Glutamatergic neuron (in vitro differentiated cells): Measurements from ENCODE around the gene F10. TPM values are rescaled to one million over a fixed set of nuclear protein-coding genes. Genes with fewer than 3 reads are reported as not detected.

ENCODE experiments used
- DNase-seq: peaks from one replicate; pipeline ENCODE4 v3.0.0; 2022
- H3K27ac Mint-ChIP-seq: one replicate; pipeline ENCODE4 v1.8.0; 2020; ENCODE audit warnings: mild to moderate bottlenecking, mixed read lengths, inconsistent platforms; ENCODE audit not compliant: unreplicated experiment
- H3K27me3 Mint-ChIP-seq: one replicate; pipeline ENCODE4 v1.8.0; 2020; ENCODE audit warnings: mild to moderate bottlenecking, moderate library complexity, mixed read lengths, inconsistent platforms; ENCODE audit not compliant: unreplicated experiment
- H3K36me3 Mint-ChIP-seq: one replicate; pipeline ENCODE4 v1.8.0; 2020; ENCODE audit warnings: mild to moderate bottlenecking, mixed read lengths, inconsistent platforms; ENCODE audit not compliant: unreplicated experiment
- H3K4me1 Mint-ChIP-seq: one replicate; pipeline ENCODE4 v1.8.0; 2020; ENCODE audit warnings: mild to moderate bottlenecking, low read depth, mixed read lengths, inconsistent platforms; ENCODE audit not compliant: unreplicated experiment
- H3K4me3 Mint-ChIP-seq: one replicate; pipeline ENCODE4 v1.8.0; 2020; ENCODE audit warnings: mild to moderate bottlenecking, mixed read lengths, inconsistent platforms; ENCODE audit not compliant: unreplicated experiment
- H3K9me3 Mint-ChIP-seq: one replicate; pipeline ENCODE4 v1.8.0; 2020; ENCODE audit warnings: mild to moderate bottlenecking, moderate library complexity, mixed read lengths, inconsistent platforms; ENCODE audit not compliant: unreplicated experiment
- total RNA-seq: library from RNA; stranded (reverse); fragmentation: NEBNext Ultra II Directional; extraction: Animal tissue kit (Norgen Biotek cat#: 25700); gene quantifications from one replicate; pipeline ENCODE4 v1.2.1, GENCODE V29; 2021; ENCODE audit not compliant: unreplicated experiment
- TF ChIP-seq, protein P1 (sequence below): fragments of 200-600 bp; sonication (generic); IDR thresholded peaks from one replicate; pipeline ENCODE4 v1.5.0; 2021; ENCODE audit not compliant: partially characterized antibody, unreplicated experiment

The F10 gene
- total RNA-seq, 1 donor from 2014 or later, result 0.74 TPM

DNA sequence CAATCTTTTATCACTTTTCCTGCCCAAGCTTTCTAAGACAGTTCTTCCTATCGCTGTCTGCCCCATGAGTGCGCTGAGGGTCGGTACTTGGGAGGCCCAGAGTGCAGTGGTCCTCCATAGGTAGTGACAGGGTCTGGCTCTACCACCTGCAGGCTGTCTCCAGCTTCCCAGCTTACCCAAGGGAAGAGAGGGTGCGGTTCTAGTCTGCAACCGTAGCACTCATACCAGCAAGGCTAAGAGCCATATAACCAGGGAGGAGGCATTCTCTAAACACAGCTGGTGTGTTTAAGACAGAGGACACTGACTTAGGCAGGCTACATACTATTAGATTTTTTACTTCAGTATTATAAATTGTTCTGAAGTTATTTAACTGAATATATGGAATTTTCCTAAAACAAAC is 44.1 kb downstream of the F10 start:
- TF ChIP-seq, protein P1, sequence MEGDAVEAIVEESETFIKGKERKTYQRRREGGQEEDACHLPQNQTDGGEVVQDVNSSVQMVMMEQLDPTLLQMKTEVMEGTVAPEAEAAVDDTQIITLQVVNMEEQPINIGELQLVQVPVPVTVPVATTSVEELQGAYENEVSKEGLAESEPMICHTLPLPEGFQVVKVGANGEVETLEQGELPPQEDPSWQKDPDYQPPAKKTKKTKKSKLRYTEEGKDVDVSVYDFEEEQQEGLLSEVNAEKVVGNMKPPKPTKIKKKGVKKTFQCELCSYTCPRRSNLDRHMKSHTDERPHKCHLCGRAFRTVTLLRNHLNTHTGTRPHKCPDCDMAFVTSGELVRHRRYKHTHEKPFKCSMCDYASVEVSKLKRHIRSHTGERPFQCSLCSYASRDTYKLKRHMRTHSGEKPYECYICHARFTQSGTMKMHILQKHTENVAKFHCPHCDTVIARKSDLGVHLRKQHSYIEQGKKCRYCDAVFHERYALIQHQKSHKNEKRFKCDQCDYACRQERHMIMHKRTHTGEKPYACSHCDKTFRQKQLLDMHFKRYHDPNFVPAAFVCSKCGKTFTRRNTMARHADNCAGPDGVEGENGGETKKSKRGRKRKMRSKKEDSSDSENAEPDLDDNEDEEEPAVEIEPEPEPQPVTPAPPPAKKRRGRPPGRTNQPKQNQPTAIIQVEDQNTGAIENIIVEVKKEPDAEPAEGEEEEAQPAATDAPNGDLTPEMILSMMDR, result no peak
- Mint-ChIP-seq H3K9me3 (no peaks in the 10 kb centered on the region), H3K4me3 (no peak overlapping the region), H3K27ac (no peak overlapping the region), H3K27me3 (peaks cover 12% of the 10 kb centered on the region), H3K36me3 (no peaks in the 10 kb centered on the region), H3K4me1 (peaks cover 8% of the 10 kb centered on the region)
- no peak for DNase-seq

DNA sequence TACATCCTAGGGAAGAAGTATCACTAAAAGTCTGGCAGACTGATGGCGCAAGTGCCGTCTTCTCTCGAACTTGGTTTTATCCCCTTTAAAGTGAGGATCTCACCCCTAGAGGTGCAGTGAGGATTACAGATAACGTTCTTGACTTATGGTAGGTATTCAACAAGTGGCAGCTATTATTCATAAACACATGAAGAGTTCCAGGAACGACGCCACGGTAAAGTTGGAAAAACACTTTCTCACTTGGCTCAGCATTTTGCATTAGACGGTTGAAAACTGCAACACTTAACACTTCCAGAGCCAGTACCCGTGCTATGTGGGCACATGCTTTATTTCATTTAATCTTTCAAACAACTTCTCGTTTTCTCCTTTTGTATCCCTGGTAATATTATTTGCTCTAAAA is 44.6 kb downstream of the F10 start:
- no peak for DNase-seq
- Mint-ChIP-seq H3K9me3 (no peaks in the 10 kb centered on the region), H3K27ac (no peak overlapping the region), H3K4me3 (no peak overlapping the region), H3K4me1 (peaks cover 8% of the 10 kb centered on the region), H3K36me3 (no peaks in the 10 kb centered on the region), H3K27me3 (peaks cover 12% of the 10 kb centered on the region)
- TF ChIP-seq, protein P1, result no peak

DNA sequence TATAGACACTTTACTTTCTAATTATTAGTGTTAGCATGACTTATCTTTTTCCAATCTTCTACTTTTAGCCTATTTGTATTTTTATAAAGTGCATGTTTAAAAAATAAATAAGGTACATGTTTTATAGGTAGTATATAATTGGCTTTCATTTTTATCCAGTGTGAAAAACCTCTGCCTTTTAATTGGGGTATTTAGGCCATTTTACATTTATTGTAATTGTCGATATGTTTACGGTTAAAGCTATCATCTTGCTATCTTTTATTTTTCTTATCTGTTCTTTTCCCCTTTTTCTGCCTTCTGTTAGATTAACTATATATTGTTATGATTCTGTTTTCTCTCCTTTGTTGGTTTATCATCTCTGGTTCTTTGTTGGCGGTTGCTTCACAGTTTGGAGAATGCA is 45.0 kb downstream of the F10 start:
- DNase-seq, result no peak
- H3K36me3 Mint-ChIP-seq, result no peaks in the 10 kb centered on the region
- peaks cover 8% of the 10 kb centered on the region for H3K4me1 Mint-ChIP-seq
- TF ChIP-seq, protein P1, result no peak
- no peaks in the 10 kb centered on the region for H3K9me3 Mint-ChIP-seq
- H3K4me3 Mint-ChIP-seq, result no peak overlapping the region
- H3K27me3 Mint-ChIP-seq, result peaks cover 12% of the 10 kb centered on the region
- no peak overlapping the region for H3K27ac Mint-ChIP-seq

GRCh38 chr13:113168211-113168610 is 45.6 kb downstream of the F10 start:
- Mint-ChIP-seq H3K4me3 (no peak overlapping the region), H3K4me1 (peaks cover 6% of the 10 kb centered on the region), H3K9me3 (no peaks in the 10 kb centered on the region), H3K36me3 (no peaks in the 10 kb centered on the region), H3K27me3 (peaks cover 10% of the 10 kb centered on the region), H3K27ac (no peak overlapping the region)
- TF ChIP-seq, protein P1, result no peak
- DNase-seq, result no peak

- DNase-seq, result no peak
- Mint-ChIP-seq H3K9me3 (no peaks in the 10 kb centered on the region), H3K36me3 (no peaks in the 10 kb centered on the region), H3K27me3 (peaks cover 5% of the 10 kb centered on the region), H3K4me3 (no peak overlapping the region), H3K4me1 (peaks cover 1% of the 10 kb centered on the region), H3K27ac (no peak overlapping the region)
- TF ChIP-seq, protein P1, result no peak
These were observed 47.0 kb downstream of the F10 start for GRCh38 chr13:113169277-113170272.
